HL-60/S4 treated with retinoic acid at 250 ng/mL for 4 days and 3 days (cell line): ENCODE measurements around the gene IL3RA.
"Not testable (repeated sequence)": the region's sequence is repeated elsewhere in the genome, so short reads cannot be mapped to it uniquely, and the experiment has no call there.

Experiments
- in situ Hi-C: fragments of 300-500 bp; cut with MboI; formaldehyde crosslinking; loops from 2 replicates; pipeline ENCODE4 v1.7.0; 2022; ENCODE audit warnings: low sequenced_read_pairs

IL3RA gene

DNA sequence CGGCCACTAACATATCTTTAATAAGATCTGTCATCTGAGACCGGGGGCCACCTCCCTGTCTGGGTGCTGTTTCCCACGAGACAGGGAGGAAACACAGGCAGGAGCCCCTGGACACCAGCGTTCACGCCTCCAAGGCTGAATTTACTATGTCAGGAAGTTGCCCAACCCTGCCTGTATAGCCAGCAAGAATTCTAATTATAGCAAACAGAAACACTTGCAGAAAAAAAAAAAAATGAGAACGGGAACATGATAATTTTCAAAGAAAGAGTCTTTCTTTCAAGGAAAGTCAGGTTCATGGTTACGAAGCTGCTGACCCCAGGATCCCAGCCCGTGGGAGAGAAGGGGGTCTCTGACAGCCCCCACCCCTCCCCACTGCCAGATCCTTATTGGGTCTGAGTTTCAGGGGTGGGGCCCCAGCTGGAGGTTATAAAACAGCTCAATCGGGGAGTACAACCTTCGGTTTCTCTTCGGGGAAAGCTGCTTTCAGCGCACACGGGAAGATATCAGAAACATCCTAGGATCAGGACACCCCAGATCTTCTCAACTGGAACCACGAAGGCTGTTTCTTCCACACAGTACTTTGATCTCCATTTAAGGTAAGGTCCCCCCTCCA, at the start of gene IL3RA:
IL3RA (plus strand) TSS at position 455 of the 613 bp plus-strand sequence. CDS start 4,981 bp downstream, outside the sequence.
- in situ Hi-C loops, result no loop called here

- in situ Hi-C loops, result no loop called here
Measured at GRCh38 chrX:1289535-1289934, 47.0 kb upstream of the IL3RA start.

- in situ Hi-C loops, result no loop called here
Measured at GRCh38 chrX:1291110-1291740, 45.4 kb upstream of the IL3RA start.

DNA sequence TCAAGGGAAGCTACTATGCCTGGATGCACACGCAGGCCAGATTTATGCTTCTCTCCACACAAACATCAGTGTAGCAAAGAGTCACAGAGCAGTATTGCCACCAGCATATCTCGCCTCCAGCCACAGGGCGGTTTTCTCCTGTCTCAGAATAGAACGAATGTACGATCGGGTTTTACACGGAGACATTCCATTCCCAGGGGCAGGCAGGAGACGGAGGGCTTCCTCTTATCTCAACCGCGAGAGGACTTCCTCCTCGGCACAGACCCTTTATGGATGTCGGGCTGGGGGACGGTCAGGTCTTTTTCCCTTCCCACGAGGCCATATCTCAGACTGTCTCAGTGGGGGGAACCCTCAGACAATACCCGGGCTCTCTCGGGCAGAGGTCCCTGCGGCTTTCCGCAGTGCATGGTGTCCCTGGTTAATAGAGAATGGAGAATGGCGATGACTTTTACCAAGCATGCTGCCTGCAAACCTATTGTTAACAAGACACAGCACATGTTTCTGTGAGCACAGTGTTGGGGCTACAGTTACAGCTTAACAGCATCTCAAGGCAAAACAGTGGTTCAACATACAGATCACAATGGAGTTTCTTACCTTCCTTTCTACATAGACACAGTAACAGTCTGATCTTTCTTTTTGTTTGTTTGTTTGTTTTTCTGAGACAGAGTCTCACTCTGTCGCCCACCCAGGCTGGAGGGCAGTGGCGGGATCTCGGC, 43.9 kb upstream of the IL3RA start:
- in situ Hi-C loops, result no loop called here

DNA sequence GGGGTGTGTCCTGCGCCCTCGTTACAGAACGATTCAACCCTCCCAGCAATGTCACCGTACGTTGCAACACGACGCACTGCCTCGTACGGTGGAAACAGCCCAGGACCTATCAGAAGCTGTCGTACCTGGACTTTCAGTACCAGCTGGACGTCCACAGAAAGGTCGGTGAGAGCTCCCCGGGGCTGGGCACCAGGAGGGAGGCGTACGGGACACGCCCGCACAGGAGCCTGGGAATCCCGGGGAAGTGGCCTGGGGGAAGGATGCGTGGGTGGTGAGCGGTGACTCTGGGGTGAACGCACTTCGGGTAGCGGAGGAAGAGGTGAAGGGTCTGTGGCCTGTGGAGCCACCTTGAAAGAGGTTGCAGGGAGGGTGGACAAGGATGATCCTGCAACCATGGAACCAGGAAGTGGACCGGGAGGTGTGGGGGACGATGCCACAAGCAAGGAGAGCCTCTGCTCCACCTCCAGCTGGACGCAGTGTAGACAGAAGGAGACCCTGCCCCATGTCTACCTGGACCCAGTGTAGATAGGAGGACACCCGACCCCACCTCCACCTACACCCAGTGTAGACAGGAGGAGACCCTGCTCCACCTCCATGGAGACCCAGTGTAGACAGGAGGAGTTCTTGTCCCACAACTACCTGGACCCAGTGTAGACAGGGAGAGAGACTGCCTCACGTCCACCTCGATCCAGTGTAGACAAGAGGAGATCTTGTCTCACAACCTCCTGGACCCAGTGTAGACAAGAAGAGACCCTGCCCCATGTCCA, 42.1 kb upstream of the IL3RA start:
- in situ Hi-C loops, result no loop called here

- in situ Hi-C loops, result no loop called here
Measured at GRCh38 chrX:1295550-1295949, 41.0 kb upstream of the IL3RA start.

- in situ Hi-C loops, result not testable (repeated sequence)
Measured at GRCh38 chrX:1297591-1297990, 39.0 kb upstream of the IL3RA start.

DNA sequence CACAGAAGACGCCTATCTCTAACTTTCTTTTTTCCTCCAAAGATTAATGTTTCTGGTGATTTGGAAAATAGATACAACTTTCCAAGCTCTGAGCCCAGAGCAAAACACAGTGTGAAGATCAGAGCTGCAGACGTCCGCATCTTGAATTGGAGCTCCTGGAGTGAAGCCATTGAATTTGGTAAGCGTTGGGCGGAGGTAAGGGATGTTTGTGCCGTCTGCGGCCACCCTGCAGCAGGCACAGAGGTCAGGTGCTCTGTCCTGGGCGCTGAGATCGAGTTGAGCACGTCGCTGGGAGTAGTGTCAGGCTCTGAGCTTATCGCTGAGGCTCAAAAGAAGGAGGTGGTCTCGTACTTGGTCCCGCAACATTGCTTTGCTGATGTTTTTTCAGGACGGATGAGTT, 36.1 kb upstream of the IL3RA start:
- in situ Hi-C loops, result no loop called here

- in situ Hi-C loops, result no loop called here
Measured at GRCh38 chrX:1305411-1305810, 31.2 kb upstream of the IL3RA start.

- in situ Hi-C loops, result no loop called here
Measured at GRCh38 chrX:1306909-1307625, 29.5 kb upstream of the IL3RA start.

- in situ Hi-C loops, result no loop called here
Measured at GRCh38 chrX:1307626-1308340, 28.8 kb upstream of the IL3RA start.

DNA sequence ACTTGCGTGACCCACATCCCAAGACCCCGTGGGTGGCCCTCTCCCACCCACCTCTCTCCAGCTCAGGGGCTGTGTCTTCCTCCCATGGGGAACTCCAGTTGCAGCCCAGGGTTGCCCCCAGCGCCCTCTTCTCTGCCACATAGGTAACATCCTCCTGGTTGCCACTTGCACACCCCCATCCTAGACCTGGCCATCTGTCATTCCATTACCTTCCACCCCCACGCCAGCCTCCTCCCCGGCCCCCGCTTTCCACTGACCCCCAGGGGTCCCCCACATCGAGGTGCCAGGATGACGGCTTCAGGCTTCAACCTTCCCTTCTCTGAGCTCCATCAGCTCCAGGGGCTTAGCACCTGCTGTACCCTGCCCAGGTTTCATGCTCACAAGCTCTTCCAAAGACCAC, 28.1 kb upstream of the IL3RA start:
- in situ Hi-C loops, result no loop called here

DNA sequence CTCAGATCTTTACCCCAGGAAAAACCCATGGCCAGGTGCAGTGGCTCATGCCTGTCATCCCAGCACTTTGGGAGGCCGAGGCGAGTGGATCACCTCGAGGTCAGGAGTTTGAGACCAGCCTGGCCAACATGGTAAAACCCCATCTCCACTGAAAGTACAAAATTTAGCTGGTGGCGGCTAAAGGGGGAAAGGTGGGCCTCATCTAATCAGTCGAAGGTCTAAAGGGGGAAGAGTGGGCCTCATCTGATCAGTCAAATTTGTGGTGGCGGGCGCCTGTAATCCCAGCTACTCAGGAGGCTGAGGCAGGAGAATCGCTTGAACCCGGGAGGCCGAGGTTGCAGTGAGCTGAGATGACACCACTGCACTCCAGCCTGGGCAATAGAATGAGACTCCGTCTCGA, 27.7 kb upstream of the IL3RA start:
- in situ Hi-C loops, result not testable (repeated sequence)

DNA sequence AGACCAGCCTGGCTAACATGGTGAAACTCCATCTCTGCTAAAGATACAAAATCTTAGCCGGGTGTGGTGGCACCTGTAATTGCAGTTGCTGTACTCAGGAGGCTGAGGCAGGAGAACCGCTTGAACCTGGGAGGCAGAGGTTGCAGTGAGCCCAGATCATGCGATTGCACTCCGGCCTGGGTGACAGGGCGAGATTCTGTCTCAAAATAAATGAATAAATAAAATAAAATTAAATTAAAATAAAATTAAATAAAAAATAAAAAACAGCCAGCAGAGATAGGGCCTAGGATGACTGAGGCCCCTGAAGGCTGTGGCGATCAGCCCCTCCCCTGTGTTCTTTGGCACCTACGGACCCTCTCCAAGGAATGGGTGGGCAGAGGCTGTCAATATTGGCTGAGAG, 22.8 kb upstream of the IL3RA start:
- in situ Hi-C loops, result no loop called here

- in situ Hi-C loops, result no loop called here
Measured at GRCh38 chrX:1316527-1316926, 20.1 kb upstream of the IL3RA start.

- in situ Hi-C loops, result no loop called here
Measured at GRCh38 chrX:1321674-1322073, 14.9 kb upstream of the IL3RA start.

DNA sequence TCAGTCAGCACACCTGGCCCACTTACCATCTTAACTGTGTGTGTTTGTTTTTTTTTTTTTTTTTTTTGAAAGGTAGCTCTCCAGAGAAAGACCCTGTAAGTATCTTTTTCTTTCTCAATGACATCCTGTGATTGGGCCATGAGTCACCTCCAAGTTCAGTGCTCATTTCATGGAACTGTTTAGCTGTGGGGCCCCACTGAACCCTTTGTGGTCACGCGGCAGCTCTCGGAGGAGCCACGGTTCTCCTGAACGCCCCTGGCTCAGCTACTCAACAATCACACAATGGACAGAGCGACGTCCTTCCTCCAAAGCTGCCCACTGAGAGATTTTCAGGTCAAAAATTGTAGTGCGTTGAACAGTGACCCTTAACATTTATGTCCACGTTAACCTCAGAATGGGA, 14.2 kb upstream of the IL3RA start:
- in situ Hi-C loops, result no loop called here

GRCh38 chrX:1323315-1323714, 13.3 kb upstream of the IL3RA start:
- in situ Hi-C loops, result no loop called here

GRCh38 chrX:1325515-1326116, 11.0 kb upstream of the IL3RA start:
- in situ Hi-C loops, result no loop called here
